ENCODE data around the gene IL10RA.
A peak's percentile ranks its signal among the peaks of the same experiment; 100 is the strongest.
"Not testable (repeated sequence)": the region's sequence is repeated elsewhere in the genome, so short reads cannot be mapped to it uniquely, and the experiment has no call there.

Gene IL10RA

DNA sequence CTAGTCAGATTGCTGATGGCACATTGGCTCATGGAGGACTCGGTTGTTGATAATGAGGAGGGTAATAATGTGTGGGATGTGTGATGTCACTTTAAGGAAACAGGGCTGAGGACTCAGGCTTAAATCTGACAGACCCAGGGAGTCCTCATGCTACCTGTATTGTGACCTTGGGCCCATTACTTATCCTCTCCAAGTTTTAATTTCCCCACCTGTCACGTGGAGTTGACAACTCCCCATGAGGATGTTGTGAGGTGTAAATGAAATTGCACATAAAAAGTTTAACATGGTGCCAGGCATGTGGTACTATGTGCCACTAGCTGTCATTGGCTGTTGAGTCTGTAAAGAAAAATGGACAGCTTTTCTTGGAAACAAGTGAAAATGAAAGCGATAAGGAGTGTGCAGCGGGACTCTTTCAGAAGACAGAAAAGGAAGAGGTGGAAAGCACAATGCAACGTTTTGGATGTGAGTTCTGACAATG is 15.3 kb downstream of the IL10RA start:
- H3K4me1 ChIP-seq (ENCODE audit: control insufficient read depth, insufficient read depth, low read length, poor library complexity, severe bottlenecking): peaks cover 15% of the 10 kb centered on the region
- 84 to 98% methylated on average over 4 of the region's 5 CpGs for WGBS, 2 experiments (ENCODE audit: insufficient coverage in 2 of 2)
- no peaks in the 10 kb centered on the region for H3K9me3 ChIP-seq (ENCODE audit: control insufficient read depth, low read length)
- H3K27ac ChIP-seq (ENCODE audit: low read depth, low read length, severe bottlenecking): no peak overlapping the region
- H3K36me3 ChIP-seq (ENCODE audit: control insufficient read depth, insufficient read depth, low read length): no peaks in the 10 kb centered on the region
- H3K4me3 ChIP-seq (ENCODE audit: extremely low read depth, insufficient read depth, low read length, poor library complexity, severe bottlenecking): no peak overlapping the region

GRCh38 chr11:118002010-118002540 is 15.9 kb downstream of the IL10RA start:
- WGBS, 2 experiments (ENCODE audit: insufficient coverage in 2 of 2): 98 to 100% methylated on average over 1 to 6 of the region's 6 CpGs
- Histone ChIP-seq H3K4me1 (ENCODE audit: control insufficient read depth, insufficient read depth, low read length, poor library complexity, severe bottlenecking) (peaks cover 15% of the 10 kb centered on the region), H3K36me3 (ENCODE audit: control insufficient read depth, insufficient read depth, low read length) (no peaks in the 10 kb centered on the region), H3K4me3 (ENCODE audit: extremely low read depth, insufficient read depth, low read length, poor library complexity, severe bottlenecking) (no peak overlapping the region), H3K27ac (ENCODE audit: low read depth, low read length, severe bottlenecking) (peak overlapping the region; percentile 85), H3K9me3 (ENCODE audit: control insufficient read depth, low read length) (no peaks in the 10 kb centered on the region)

DNA sequence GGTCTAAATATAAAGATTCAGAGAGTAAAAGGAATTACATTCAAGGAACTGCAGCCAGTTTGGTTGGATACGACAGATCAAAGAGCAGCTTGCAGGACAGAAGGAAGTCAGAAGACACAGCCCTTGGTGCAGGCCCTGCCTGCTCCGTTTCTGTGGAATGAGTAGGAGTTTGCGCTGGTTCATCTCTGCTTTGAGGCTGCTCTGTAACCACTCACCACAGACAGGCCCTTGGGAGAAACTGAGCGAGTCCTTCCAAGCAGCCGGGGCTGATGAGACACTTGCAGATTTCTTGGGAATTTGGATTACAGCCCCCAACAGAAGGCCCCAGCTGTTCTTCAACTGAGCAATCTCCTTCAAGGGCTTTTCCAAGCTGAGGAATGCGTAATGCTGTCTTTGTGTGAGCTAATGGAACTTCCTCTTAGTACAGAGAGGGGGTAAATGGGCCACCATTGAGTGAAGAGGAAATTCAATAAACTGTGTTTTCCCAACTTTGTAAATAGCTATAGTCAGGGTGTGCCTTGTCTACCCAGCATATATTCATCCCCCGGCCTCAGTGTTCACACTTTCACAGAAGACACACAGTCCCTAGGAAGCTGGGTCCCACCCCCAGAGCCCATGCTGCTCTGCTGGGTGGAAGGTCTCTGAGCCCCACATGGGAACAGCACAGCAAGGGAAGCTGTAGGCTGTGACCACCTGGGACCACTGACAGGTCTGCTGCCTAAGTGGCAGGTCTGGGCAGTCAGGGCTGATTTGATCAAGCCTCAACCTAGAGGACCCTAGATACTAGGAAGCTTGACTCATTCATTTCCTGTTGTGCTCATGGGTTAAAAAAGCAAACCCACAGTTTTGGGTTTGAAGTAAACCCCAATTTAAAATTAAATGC is 16.6 kb downstream of the IL10RA start:
- 50 to 73% methylated on average over 5 to 6 of the region's 7 CpGs for WGBS, 2 experiments (ENCODE audit: insufficient coverage in 2 of 2)
- Histone ChIP-seq H3K4me1 (ENCODE audit: control insufficient read depth, insufficient read depth, low read length, poor library complexity, severe bottlenecking) (peaks cover 15% of the 10 kb centered on the region), H3K36me3 (ENCODE audit: control insufficient read depth, insufficient read depth, low read length) (no peaks in the 10 kb centered on the region), H3K4me3 (ENCODE audit: extremely low read depth, insufficient read depth, low read length, poor library complexity, severe bottlenecking) (no peak overlapping the region), H3K9me3 (ENCODE audit: control insufficient read depth, low read length) (no peaks in the 10 kb centered on the region), H3K27ac (ENCODE audit: low read depth, low read length, severe bottlenecking) (peak overlapping the region; percentile 85)

DNA sequence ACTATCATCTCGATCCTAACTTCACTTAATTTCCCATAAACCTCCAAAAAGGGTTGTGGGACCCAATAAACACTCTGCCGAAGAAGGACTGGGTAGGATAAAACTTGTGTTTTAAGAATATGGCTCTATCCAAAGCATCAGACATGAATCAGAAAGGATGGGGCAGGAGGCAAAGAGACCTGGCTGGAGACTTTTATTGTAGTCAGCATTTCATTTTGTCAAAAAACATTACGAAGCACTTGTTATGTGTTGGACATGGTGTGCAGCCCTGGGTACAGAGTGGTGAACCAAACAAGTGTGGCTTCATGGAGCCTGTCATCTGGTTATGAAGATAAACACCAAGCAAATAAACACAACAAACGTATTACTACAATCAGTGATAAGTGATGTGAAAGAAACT is 17.3 kb downstream of the IL10RA start:
- H3K4me1 ChIP-seq (ENCODE audit: control insufficient read depth, insufficient read depth, low read length, poor library complexity, severe bottlenecking): peaks cover 15% of the 10 kb centered on the region
- H3K36me3 ChIP-seq (ENCODE audit: control insufficient read depth, insufficient read depth, low read length): no peaks in the 10 kb centered on the region
- no peak overlapping the region for H3K4me3 ChIP-seq (ENCODE audit: extremely low read depth, insufficient read depth, low read length, poor library complexity, severe bottlenecking)
- 100% methylated on average over 1 of the region's 4 CpGs for WGBS, 2 experiments (ENCODE audit: insufficient coverage in 2 of 2)
- no peaks in the 10 kb centered on the region for H3K9me3 ChIP-seq (ENCODE audit: control insufficient read depth, low read length)
- peak overlapping the region; percentile 85 for H3K27ac ChIP-seq (ENCODE audit: low read depth, low read length, severe bottlenecking)

DNA sequence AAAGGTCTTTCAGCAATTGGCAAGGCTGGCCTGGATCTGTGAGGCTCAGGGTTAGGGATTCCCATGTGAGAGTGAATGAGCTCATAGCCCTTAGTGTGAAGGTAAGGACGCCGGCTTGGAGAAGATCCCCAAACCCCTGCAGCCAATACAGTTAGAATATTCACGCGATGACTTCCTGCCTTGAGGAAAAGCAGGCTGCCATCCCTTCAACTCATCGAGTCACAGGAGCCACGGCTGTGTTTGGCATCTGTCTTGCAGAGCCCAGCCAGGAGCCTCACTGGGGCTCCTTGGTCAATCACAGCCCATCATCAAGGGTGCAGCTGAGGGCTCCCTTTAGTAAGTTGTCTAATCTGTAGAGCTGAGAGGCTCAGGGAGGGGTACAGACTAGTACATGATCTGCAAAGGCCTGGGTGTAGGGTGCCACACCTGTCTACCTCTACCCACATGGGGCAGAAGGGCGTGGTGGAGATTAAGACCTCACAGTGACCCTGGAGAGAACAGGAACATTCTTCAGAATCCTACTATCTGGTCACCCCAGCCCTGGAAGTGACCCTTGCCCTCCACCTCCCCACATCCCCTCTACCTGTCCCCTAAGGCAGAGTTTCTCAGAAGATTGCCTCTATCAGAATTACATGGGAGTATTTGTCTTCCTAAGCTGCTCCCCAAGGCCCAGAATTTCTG is 18.5 kb downstream of the IL10RA start:
- WGBS, 2 experiments (ENCODE audit: insufficient coverage in 2 of 2): 96 to 97% methylated on average over 7 of the region's 7 CpGs
- no peaks in the 10 kb centered on the region for H3K36me3 ChIP-seq (ENCODE audit: control insufficient read depth, insufficient read depth, low read length)
- H3K9me3 ChIP-seq (ENCODE audit: control insufficient read depth, low read length): no peaks in the 10 kb centered on the region
- H3K27ac ChIP-seq (ENCODE audit: low read depth, low read length, severe bottlenecking): no peak overlapping the region
- peaks cover 15% of the 10 kb centered on the region for H3K4me1 ChIP-seq (ENCODE audit: control insufficient read depth, insufficient read depth, low read length, poor library complexity, severe bottlenecking)
- no peak overlapping the region for H3K4me3 ChIP-seq (ENCODE audit: extremely low read depth, insufficient read depth, low read length, poor library complexity, severe bottlenecking)

- H3K9me3 ChIP-seq (ENCODE audit: control insufficient read depth, low read length): no peaks in the 10 kb centered on the region
- no peak overlapping the region for H3K27ac ChIP-seq (ENCODE audit: low read depth, low read length, severe bottlenecking)
- peaks cover 15% of the 10 kb centered on the region for H3K4me1 ChIP-seq (ENCODE audit: control insufficient read depth, insufficient read depth, low read length, poor library complexity, severe bottlenecking)
- no peaks in the 10 kb centered on the region for H3K36me3 ChIP-seq (ENCODE audit: control insufficient read depth, insufficient read depth, low read length)
- no peak overlapping the region for H3K4me3 ChIP-seq (ENCODE audit: extremely low read depth, insufficient read depth, low read length, poor library complexity, severe bottlenecking)
- 85 to 90% methylated on average over 12 of the region's 12 CpGs for WGBS, 2 experiments (ENCODE audit: insufficient coverage in 2 of 2)
Observed at GRCh38 chr11:118005224-118006152, 19.3 kb downstream of the IL10RA start.

DNA sequence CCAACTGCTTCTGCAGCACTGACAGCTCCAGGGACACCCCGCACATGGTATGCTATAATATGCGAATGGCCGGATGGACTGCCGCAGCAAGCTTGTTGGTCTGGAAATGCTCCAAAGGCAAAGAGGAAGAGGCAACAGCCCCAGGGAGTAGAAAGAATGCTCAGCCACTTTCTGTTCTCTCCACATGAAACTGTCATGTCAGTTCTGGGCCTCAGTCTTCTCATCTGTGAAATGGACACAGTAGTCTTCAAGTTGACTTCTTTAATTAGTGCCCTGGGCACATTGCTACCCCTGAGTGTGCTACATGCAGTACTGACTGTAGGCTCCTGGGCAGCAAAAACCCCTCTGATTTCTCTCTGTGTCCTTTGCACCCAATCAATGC is 19.9 kb downstream of the IL10RA start:
- Histone ChIP-seq H3K9me3 (ENCODE audit: control insufficient read depth, low read length) (no peaks in the 10 kb centered on the region), H3K4me3 (ENCODE audit: extremely low read depth, insufficient read depth, low read length, poor library complexity, severe bottlenecking) (no peak overlapping the region), H3K36me3 (ENCODE audit: control insufficient read depth, insufficient read depth, low read length) (no peaks in the 10 kb centered on the region), H3K4me1 (ENCODE audit: control insufficient read depth, insufficient read depth, low read length, poor library complexity, severe bottlenecking) (peaks cover 15% of the 10 kb centered on the region), H3K27ac (ENCODE audit: low read depth, low read length, severe bottlenecking) (no peak overlapping the region)
- WGBS, 2 experiments (ENCODE audit: insufficient coverage in 2 of 2): 96 to 97% methylated on average over 4 of the region's 4 CpGs

- no peak overlapping the region for H3K27ac ChIP-seq (ENCODE audit: low read depth, low read length, severe bottlenecking)
- H3K4me1 ChIP-seq (ENCODE audit: control insufficient read depth, insufficient read depth, low read length, poor library complexity, severe bottlenecking): peaks cover 19% of the 10 kb centered on the region
- 100% methylated on average over 1 to 2 of the region's 5 CpGs for WGBS, 2 experiments (ENCODE audit: insufficient coverage in 2 of 2)
- no peaks in the 10 kb centered on the region for H3K36me3 ChIP-seq (ENCODE audit: control insufficient read depth, insufficient read depth, low read length)
- no peaks in the 10 kb centered on the region for H3K9me3 ChIP-seq (ENCODE audit: control insufficient read depth, low read length)
- H3K4me3 ChIP-seq (ENCODE audit: extremely low read depth, insufficient read depth, low read length, poor library complexity, severe bottlenecking): no peak overlapping the region
Observed at GRCh38 chr11:118007040-118007439, 20.8 kb downstream of the IL10RA start.

DNA sequence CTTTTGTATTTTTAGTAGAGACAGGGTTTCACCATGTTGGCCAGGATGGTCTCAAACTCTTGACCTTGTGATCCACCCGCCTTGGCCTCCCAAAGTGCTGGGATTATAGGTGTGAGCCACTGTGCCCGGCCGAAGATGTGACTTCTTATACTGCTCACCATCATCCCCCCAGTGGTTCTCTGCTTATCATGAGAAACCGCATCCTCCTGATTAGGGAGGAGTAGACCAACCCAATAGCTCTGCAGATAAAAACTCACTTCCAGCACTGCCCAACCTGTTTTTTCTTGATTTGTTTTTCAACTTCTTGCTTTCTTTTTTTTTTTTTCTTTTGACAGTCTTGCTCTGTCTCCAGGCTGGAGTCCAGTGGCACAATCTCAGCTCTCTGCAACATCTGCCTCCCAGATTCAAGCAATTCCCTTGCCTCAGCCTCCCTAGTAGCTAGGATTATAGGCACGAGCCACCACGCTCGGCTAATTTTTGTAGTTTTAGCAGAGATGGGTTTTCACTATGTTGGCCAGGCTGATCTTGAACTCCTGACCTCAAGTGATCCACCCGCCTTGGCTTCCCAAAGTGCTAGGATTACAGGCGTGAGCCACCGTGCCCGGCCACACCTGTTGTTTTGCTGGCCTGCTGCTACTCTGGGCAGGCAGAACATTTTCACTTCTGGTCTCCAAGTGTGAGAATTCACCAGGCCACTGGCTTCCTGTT is 21.5 kb downstream of the IL10RA start:
- not testable (repeated sequence) for H3K27ac ChIP-seq (ENCODE audit: low read depth, low read length, severe bottlenecking); H3K9me3 ChIP-seq (ENCODE audit: control insufficient read depth, low read length); H3K4me3 ChIP-seq (ENCODE audit: extremely low read depth, insufficient read depth, low read length, poor library complexity, severe bottlenecking); H3K36me3 ChIP-seq (ENCODE audit: control insufficient read depth, insufficient read depth, low read length)
- WGBS, 2 experiments (ENCODE audit: insufficient coverage in 2 of 2): 94 to 97% methylated on average over 5 to 10 of the region's 11 CpGs
- peaks cover 19% of the 10 kb centered on the region for H3K4me1 ChIP-seq (ENCODE audit: control insufficient read depth, insufficient read depth, low read length, poor library complexity, severe bottlenecking)

All from mesodermal cell (in vitro differentiated cells).